Sigmoid colon (tissue), 7 donors: Measurements from ENCODE around the gene ZNF511. TPM values are rescaled to one million over a fixed set of nuclear protein-coding genes. Genes with fewer than 3 reads are reported as not detected.

Experiments
- DNase-seq: peaks from one replicate; pipeline ENCODE4 v3.0.0-alpha.2; 2019
- H3K27ac ChIP-seq, 4 donors: fragments of 200-600 bp; sonication (generic); one replicate each; pipeline ENCODE4 v1.5.1; 2016 to 2019; ENCODE audit warnings: mild to moderate bottlenecking in 1 of 4
- H3K27me3 ChIP-seq, 3 donors: fragments of 200-600 bp; sonication (generic); one replicate each; pipeline ENCODE4 v1.5.1; 2019; ENCODE audit warnings: mild to moderate bottlenecking in 1 of 3
- H3K36me3 ChIP-seq, 4 donors: fragments of 200-600 bp; sonication (generic); one replicate each; pipeline ENCODE4 v1.5.1; 2016 to 2019
- H3K4me1 ChIP-seq, 4 donors: fragments of 200-600 bp; sonication (generic); one replicate each; pipeline ENCODE4 v1.5.1; 2017 to 2019
- H3K4me3 ChIP-seq, 4 donors: fragments of 200-600 bp; sonication (generic); one replicate each; pipeline ENCODE4 v1.5.1; 2017 to 2019; ENCODE audit warnings: mild to moderate bottlenecking in 2 of 4, moderate library complexity in 1 of 4
- H3K9me3 ChIP-seq, 4 donors: fragments of 200-600 bp in 3 of 4; sonication (generic) in 3 of 4; one replicate each; pipeline versions ENCODE4 v1.5.1 to v1.6.1; 2013 to 2019
- CTCF ChIP-seq, 4 experiments: fragments of 450-650 bp in 3 of 4; fragments of 200-600 bp in 1 of 4; IDR thresholded peaks; one replicate each; pipeline ENCODE4 v1.5.1; 2016 to 2019; ENCODE audit warnings: antibody characterized with exemption in 4 of 4, mild to moderate bottlenecking in 3 of 4, moderate library complexity in 2 of 4
- EP300 ChIP-seq, 4 donors: sonication (generic); formaldehyde crosslinking; IDR thresholded peaks; one replicate each; pipeline ENCODE4 v1.6.1; 2017; ENCODE audit warnings: antibody characterized with exemption in 4 of 4
- POLR2A ChIP-seq, 2 donors: fragments of 450-650 bp; IDR thresholded peaks; one replicate each; pipeline ENCODE4 v1.6.1; 2016; ENCODE audit warnings: antibody characterized with exemption in 2 of 2, mild to moderate bottlenecking in 2 of 2, moderate library complexity in 2 of 2
- POLR2AphosphoS5 ChIP-seq, 4 donors: sonication (generic); formaldehyde crosslinking; IDR thresholded peaks; one replicate each; pipeline ENCODE4 v1.6.1; 2017; ENCODE audit warnings: antibody characterized with exemption in 4 of 4
- WGBS, 2 donors: extraction: QIAGEN DNeasy Blood & Tissue Kit; methylation state at CpG; one replicate each; pipeline ENCODE4 v1.1.7; 2013; 5-methylcytosine and 5-hydroxymethylcytosine counted together
- intact Hi-C: fragments of 100-400 bp; cut with DNase I; formaldehyde crosslinking; loops from one replicate; pipeline ENCODE4 v1.15.1; 2023
- polyA plus RNA-seq, 3 donors: library from polyadenylated mRNA; stranded (reverse); fragments of 200-250 nt; gene quantifications; one replicate each; pipeline ENCODE4 v1.2.3, GENCODE V29; 2013
- total RNA-seq, 4 donors: library from RNA; depleted of rRNA; stranded (reverse); fragments of >200 nt; gene quantifications; one replicate each; pipeline ENCODE4 v1.1.0, GENCODE V29; 2016
- donor health status: healthy with polysubstance abuse.
- donor health status: Bipolar disorder and iron deficiency.
- donor health status: healthy.

ZNF511 gene
- total and polyA plus RNA-seq, 7 donors = 34.7 to 55.6 (median 47.4) TPM

GRCh38 chr10:133273534-133274143, 35.1 kb upstream of the ZNF511 start:
- H3K36me3 ChIP-seq = peaks cover 0 to under 1% (median 0%) of the 10 kb centered on the region in 4 donors
- intact Hi-C loops = no loop called here
- H3K4me3 ChIP-seq = no peak overlapping the region
- WGBS, 2 donors = 30 to 83% methylated on average over 28 of the region's 28 CpGs
- DNase-seq = no peak
- H3K27ac ChIP-seq = no peak overlapping the region
- no peaks in the 10 kb centered on the region for H3K9me3 ChIP-seq
- peaks cover 17 to 29% (median 17%) of the 10 kb centered on the region in 3 donors for H3K27me3 ChIP-seq
- H3K4me1 ChIP-seq = peaks cover 0 to 15% (median 10%) of the 10 kb centered on the region in 4 donors
- no peak for TF ChIP-seq CTCF (IDR thresholded peaks at IDR 0.05)
- TF ChIP-seq POLR2AphosphoS5 (IDR thresholded peaks at IDR 0.05) = no peak
- no peak for TF ChIP-seq EP300 (IDR thresholded peaks at IDR 0.05)
- TF ChIP-seq POLR2A (IDR thresholded peaks at IDR 0.05) = no peak

DNA sequence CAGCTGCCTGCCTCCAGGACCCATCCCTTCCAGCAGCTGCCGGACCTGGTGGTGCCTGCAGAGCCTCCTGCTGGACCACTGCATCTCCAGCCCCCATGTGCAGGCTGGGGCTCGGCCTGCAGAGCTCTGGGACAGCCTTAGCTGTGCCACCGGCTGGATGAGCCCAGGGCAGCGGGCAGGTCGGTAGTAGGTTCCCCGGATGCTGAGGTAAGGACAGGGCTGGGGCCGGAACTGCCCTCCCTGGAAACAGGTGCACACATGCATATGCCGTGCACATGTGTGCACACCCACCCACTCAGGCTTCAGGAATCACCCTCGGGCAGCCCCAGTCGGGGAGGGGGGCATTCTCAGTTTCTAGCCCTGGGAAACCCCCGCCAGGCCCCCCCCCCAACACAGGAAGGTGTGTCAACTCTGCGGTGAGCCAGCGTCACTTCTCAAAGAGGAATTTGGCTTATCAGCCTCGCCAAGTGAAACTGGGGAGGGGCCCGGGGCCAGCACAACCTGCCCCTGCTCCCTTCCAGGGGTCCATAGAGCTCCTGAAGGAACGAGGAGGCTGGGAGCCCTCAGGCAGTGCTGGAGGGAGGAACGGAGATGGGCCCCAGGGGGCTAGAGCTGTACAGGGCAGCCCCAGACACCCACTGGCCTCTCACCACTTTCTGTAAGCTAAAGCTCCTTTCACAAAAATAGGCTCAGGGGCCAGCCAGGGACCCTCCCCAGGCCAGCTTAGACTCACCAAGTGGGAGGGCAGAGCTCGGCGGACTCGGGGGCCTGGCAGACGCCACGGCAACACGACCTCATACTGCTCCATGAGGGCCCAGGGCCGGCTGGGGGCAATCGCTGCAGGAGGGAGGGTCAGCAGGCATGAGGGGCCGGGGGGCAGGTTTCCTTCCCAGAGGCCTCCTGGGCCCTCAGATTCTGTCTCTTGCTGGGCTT, 33.7 kb upstream of the ZNF511 start:
- H3K36me3 ChIP-seq = peaks cover 0 to 14% (median 5%) of the 10 kb centered on the region in 4 donors

GRCh38 chr10:133275684-133276092, 33.0 kb upstream of the ZNF511 start:
- no peak for DNase-seq
- H3K36me3 ChIP-seq = peaks cover 0 to 21% (median 9%) of the 10 kb centered on the region in 4 donors
- intact Hi-C loops = no loop called here
- 20 to 22% methylated on average over 12 of the region's 12 CpGs for WGBS, 2 donors
- H3K27ac ChIP-seq = no peak overlapping the region
- H3K9me3 ChIP-seq = no peaks in the 10 kb centered on the region
- peak overlapping the region in 1 of 4 donors; percentile 29 for H3K4me3 ChIP-seq
- TF ChIP-seq EP300 (IDR thresholded peaks at IDR 0.05) = no peak
- TF ChIP-seq CTCF (IDR thresholded peaks at IDR 0.05) = no peak
- TF ChIP-seq POLR2AphosphoS5 (IDR thresholded peaks at IDR 0.05) = no peak
- no peak for TF ChIP-seq POLR2A (IDR thresholded peaks at IDR 0.05)
- peaks cover 0 to 15% (median 10%) of the 10 kb centered on the region in 4 donors for H3K4me1 ChIP-seq
- peaks cover 17 to 29% (median 17%) of the 10 kb centered on the region in 3 donors for H3K27me3 ChIP-seq

More for the DNA sequence above, 33.7 kb upstream of the ZNF511 start:
- no peaks in the 10 kb centered on the region for H3K9me3 ChIP-seq
- intact Hi-C loops = no loop called here
- peaks cover 0 to 15% (median 10%) of the 10 kb centered on the region in 4 donors for H3K4me1 ChIP-seq
- H3K27me3 ChIP-seq = peaks cover 17 to 29% (median 17%) of the 10 kb centered on the region in 3 donors
- 22 to 29% methylated on average over 26 of the region's 26 CpGs for WGBS, 2 donors
- no peak for TF ChIP-seq EP300 (IDR thresholded peaks at IDR 0.05)
- no peak for TF ChIP-seq POLR2A (IDR thresholded peaks at IDR 0.05)
- TF ChIP-seq POLR2AphosphoS5 (IDR thresholded peaks at IDR 0.05) = no peak
- TF ChIP-seq CTCF (IDR thresholded peaks at IDR 0.05) = no peak
- DNase-seq = no peak
- no peak overlapping the region for H3K4me3 ChIP-seq
- H3K27ac ChIP-seq = no peak overlapping the region

- no peak for DNase-seq
- intact Hi-C loops = no loop called here
- 11 to 17% methylated on average over 6 of the region's 6 CpGs for WGBS, 2 donors
- TF ChIP-seq EP300 (IDR thresholded peaks at IDR 0.05) = no peak
- TF ChIP-seq POLR2AphosphoS5 (IDR thresholded peaks at IDR 0.05) = no peak
- TF ChIP-seq POLR2A (IDR thresholded peaks at IDR 0.05) = no peak
- Histone ChIP-seq H3K4me1 (peaks cover 0 to 15% (median 10%) of the 10 kb centered on the region in 4 donors), H3K27ac (no peak overlapping the region), H3K27me3 (peaks cover 17 to 29% (median 17%) of the 10 kb centered on the region in 3 donors), H3K4me3 (peak overlapping the region in 3 of 4 donors; percentile 5 to 29 (median 5)), H3K36me3 (peaks cover 0 to 25% (median 10%) of the 10 kb centered on the region in 4 donors), H3K9me3 (no peaks in the 10 kb centered on the region)
These were observed 32.6 kb upstream of the ZNF511 start for GRCh38 chr10:133276100-133276434.
